ENCODE measurements around the gene DLG5.

Gene DLG5

GRCh38 chr10:77845451-77845850 is 81.1 kb downstream of the DLG5 start:
- ChIA-PET POLR2A (no interaction called here), CTCF (interaction anchor here (0.8 to 0.9 kb wide), 2 partner anchors 13 to 202 kb away, joined by 3 to 4 read pairs; no protein-coding TSS in a partner anchor)
- TF ChIP-seq CTCF (IDR thresholded peaks at IDR 0.05; ENCODE audit: control extremely low read depth, extremely low read depth, low read depth, missing control alignments), result no peak
- no peak for DNase-seq (ENCODE audit: extremely low spot score)

- CTCF ChIA-PET, result interaction anchor here (0.8 to 0.9 kb wide), 2 partner anchors 13 to 203 kb away, joined by 3 to 4 read pairs; no protein-coding TSS in a partner anchor
- POLR2A ChIA-PET, result no interaction called here
- no peak for TF ChIP-seq CTCF (IDR thresholded peaks at IDR 0.05; ENCODE audit: control extremely low read depth, extremely low read depth, low read depth, missing control alignments)
- no peak for DNase-seq (ENCODE audit: extremely low spot score)
These were observed 81.7 kb downstream of the DLG5 start for GRCh38 chr10:77844713-77845445.

- CTCF ChIA-PET, result no interaction called here
- DNase-seq (ENCODE audit: extremely low spot score), result no peak
- POLR2A ChIA-PET, result no interaction called here
- no peak for TF ChIP-seq CTCF (IDR thresholded peaks at IDR 0.05; ENCODE audit: control extremely low read depth, extremely low read depth, low read depth, missing control alignments)
These were observed 82.4 kb downstream of the DLG5 start for GRCh38 chr10:77844177-77844576.

- no peak for TF ChIP-seq CTCF (IDR thresholded peaks at IDR 0.05; ENCODE audit: control extremely low read depth, extremely low read depth, low read depth, missing control alignments)
- DNase-seq (ENCODE audit: extremely low spot score), result no peak
- CTCF ChIA-PET, result no interaction called here
- POLR2A ChIA-PET, result no interaction called here
These were observed 83.3 kb downstream of the DLG5 start for GRCh38 chr10:77843264-77843663.

GRCh38 chr10:77842652-77843212 is 83.8 kb downstream of the DLG5 start:
- CTCF ChIA-PET, result interaction anchor here (1.1 kb wide), 1 partner anchor 1353 kb away, joined by 3 read pairs; no protein-coding TSS in a partner anchor
- DNase-seq (ENCODE audit: extremely low spot score), result no peak
- POLR2A ChIA-PET, result no interaction called here
- TF ChIP-seq CTCF (IDR thresholded peaks at IDR 0.05; ENCODE audit: control extremely low read depth, extremely low read depth, low read depth, missing control alignments), result no peak

- ChIA-PET POLR2A (no interaction called here), CTCF (interaction anchor here (0.6 to 1.9 kb wide), 8 partner anchors 9 to 1354 kb away, joined by 3 to 7 read pairs (median 4); no protein-coding TSS in a partner anchor)
- DNase-seq (ENCODE audit: extremely low spot score), result no peak
- no peak for TF ChIP-seq CTCF (IDR thresholded peaks at IDR 0.05; ENCODE audit: control extremely low read depth, extremely low read depth, low read depth, missing control alignments)
These were observed 84.7 kb downstream of the DLG5 start for GRCh38 chr10:77841711-77842375.
